ENCODE data around the gene PPARGC1A.

Gene PPARGC1A

GRCh38 chr4:23857367-23857959 lies 32.4 kb downstream of the PPARGC1A start:
- no peaks in the 10 kb centered on the region for H3K9me3 ChIP-seq
- no peaks in the 10 kb centered on the region for H3K27me3 ChIP-seq
- peaks cover 14% of the 10 kb centered on the region for H3K4me1 ChIP-seq
- DNase-seq: no peak
- peak; percentile 20; the same call in 1 of the 2 replicates for TF ChIP-seq CTCF (IDR thresholded peaks at IDR 0.05; ENCODE audit: low read depth, low read length)
- peaks cover 4% of the 10 kb centered on the region; the same call in 1 of the 2 replicates for H3K36me3 ChIP-seq
- H3K4me3 ChIP-seq (ENCODE audit: low read depth, low read length): no peak overlapping the region

DNA sequence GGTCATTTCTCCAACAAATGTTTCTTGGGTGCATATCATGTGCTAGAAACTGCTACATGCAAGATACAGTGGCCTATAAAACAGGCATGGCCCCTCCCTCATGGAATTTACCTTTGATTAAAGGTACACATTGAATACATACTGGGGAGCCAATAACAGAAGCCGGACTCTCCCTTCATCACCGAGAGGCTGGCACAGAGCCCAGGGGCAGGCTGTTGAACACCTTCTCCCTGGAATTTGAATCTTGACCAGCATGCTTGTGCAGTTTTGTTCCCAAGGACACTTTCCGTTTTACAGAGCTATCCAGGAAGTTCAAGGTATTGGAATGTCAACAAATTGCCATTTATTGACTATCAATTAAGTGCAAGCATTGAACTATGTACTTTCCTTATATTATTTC lies 33.2 kb downstream of the PPARGC1A start:
- peaks cover 4% of the 10 kb centered on the region; the same call in 1 of the 2 replicates for H3K36me3 ChIP-seq
- DNase-seq: no peak
- no peaks in the 10 kb centered on the region for H3K9me3 ChIP-seq
- no peak for TF ChIP-seq CTCF (IDR thresholded peaks at IDR 0.05; ENCODE audit: low read depth, low read length)
- peaks cover 14% of the 10 kb centered on the region for H3K4me1 ChIP-seq
- H3K27me3 ChIP-seq: no peaks in the 10 kb centered on the region
- H3K4me3 ChIP-seq (ENCODE audit: low read depth, low read length): no peak overlapping the region

GRCh38 chr4:23855912-23856605 lies 33.8 kb downstream of the PPARGC1A start:
- no peak overlapping the region for H3K4me3 ChIP-seq (ENCODE audit: low read depth, low read length)
- H3K36me3 ChIP-seq: peaks cover 4% of the 10 kb centered on the region; the same call in 1 of the 2 replicates
- no peaks in the 10 kb centered on the region for H3K9me3 ChIP-seq
- peaks cover 14% of the 10 kb centered on the region for H3K4me1 ChIP-seq
- no peak for TF ChIP-seq CTCF (IDR thresholded peaks at IDR 0.05; ENCODE audit: low read depth, low read length)
- DNase-seq: no peak
- no peaks in the 10 kb centered on the region for H3K27me3 ChIP-seq

- peaks cover 14% of the 10 kb centered on the region for H3K4me1 ChIP-seq
Measured at GRCh38 chr4:23853986-23854660, 35.7 kb downstream of the PPARGC1A start.

DNA sequence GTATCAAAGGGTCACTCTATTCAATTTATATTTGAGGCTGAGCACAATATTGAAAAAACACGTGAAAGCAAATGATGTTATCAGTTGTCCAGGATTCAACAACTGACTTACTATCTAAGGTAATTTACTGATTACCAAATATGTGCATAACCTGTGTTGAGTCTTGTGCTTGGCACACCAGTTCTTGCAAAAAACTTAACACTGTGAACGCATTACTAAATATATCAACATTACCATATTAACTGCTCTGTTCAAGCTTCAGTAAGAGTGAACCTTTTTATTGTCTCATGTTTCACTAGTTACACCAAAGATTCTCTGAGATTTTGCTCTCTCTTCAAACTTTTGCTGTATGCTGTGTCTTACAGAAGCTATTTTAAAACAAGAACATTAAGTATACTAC lies 38.4 kb downstream of the PPARGC1A start:
- H3K4me3 ChIP-seq (ENCODE audit: low read depth, low read length): no peak overlapping the region
- no peaks in the 10 kb centered on the region for H3K27me3 ChIP-seq
- H3K9me3 ChIP-seq: no peaks in the 10 kb centered on the region
- no peaks in the 10 kb centered on the region for H3K36me3 ChIP-seq
- no peak for TF ChIP-seq CTCF (IDR thresholded peaks at IDR 0.05; ENCODE audit: low read depth, low read length)
- peaks cover 12% of the 10 kb centered on the region for H3K4me1 ChIP-seq
- DNase-seq: no peak

More at GRCh38 chr4:23853986-23854660, 35.7 kb downstream of the PPARGC1A start:
- Histone ChIP-seq H3K27me3 (no peaks in the 10 kb centered on the region), H3K9me3 (no peaks in the 10 kb centered on the region), H3K36me3 (peaks cover 4% of the 10 kb centered on the region; the same call in 1 of the 2 replicates), H3K4me3 (ENCODE audit: low read depth, low read length) (no peak overlapping the region)
- DNase-seq: no peak
- no peak for TF ChIP-seq CTCF (IDR thresholded peaks at IDR 0.05; ENCODE audit: low read depth, low read length)
